Common myeloid progenitor, CD34-positive (primary cell): Measurements from ENCODE around the gene SMAD7.
A peak's percentile ranks its signal among the peaks of the same experiment; 100 is the strongest.

ENCODE experiments used
- CTCF ChIA-PET: fragments of 350-600 bp; sonication (Branson Sonifier 250); formaldehyde crosslinking; loops from one replicate; lab custom pipeline; 2021; ENCODE audit warnings: antibody characterized with exemption; lab: Charles Lee
- POLR2A ChIA-PET: fragments of 350-600 bp; sonication (Branson Sonifier 250); formaldehyde crosslinking; loops from one replicate; lab custom pipeline; 2021; ENCODE audit warnings: antibody characterized with exemption; lab: Charles Lee
- DNase-seq, 3 donors: peaks; one replicate each; pipeline versions ENCODE4 v3.0.0 to v3.0.0-alpha.2; 2013
- H3K27ac ChIP-seq, 2 experiments: 1 replicate in 1 of 2; 2 replicates in 1 of 2; pipeline ENCODE4 v1.7.0; 2013; ENCODE audit warnings: inconsistent platforms in 2 of 2, low read length in 2 of 2, mild to moderate bottlenecking in 2 of 2, low read depth in 1 of 2, moderate library complexity in 1 of 2; ENCODE audit not compliant: severe bottlenecking in 2 of 2, insufficient read depth in 1 of 2, poor library complexity in 1 of 2
- H3K27me3 ChIP-seq, 5 experiments: replicated peaks in 2 of 5; 1 replicate in 3 of 5; 2 replicates in 2 of 5; pipeline versions ENCODE4 v1.6.1 to v1.7.0; 2013; ENCODE audit warnings: low read length in 4 of 5, mild to moderate bottlenecking in 2 of 5, moderate library complexity in 2 of 5, inconsistent platforms in 1 of 5; ENCODE audit not compliant: insufficient read depth in 5 of 5, control insufficient read depth in 4 of 5
- H3K36me3 ChIP-seq, 4 experiments: 1 replicate in 2 of 4; 2 replicates in 2 of 4; pipeline versions ENCODE4 v1.6.1 to v1.7.0; 2013; ENCODE audit warnings: low read length in 3 of 4, control low read depth in 1 of 4, mild to moderate bottlenecking in 1 of 4; ENCODE audit not compliant: control insufficient read depth in 4 of 4, insufficient read depth in 4 of 4
- H3K4me1 ChIP-seq, 4 experiments: 1 replicate in 3 of 4; 2 replicates in 1 of 4; pipeline versions ENCODE4 v1.6.1 to v1.7.1; 2013; ENCODE audit warnings: low read length in 3 of 4, mild to moderate bottlenecking in 3 of 4, control low read depth in 1 of 4, inconsistent platforms in 1 of 4, moderate library complexity in 1 of 4; ENCODE audit not compliant: control insufficient read depth in 4 of 4, insufficient read depth in 4 of 4; ENCODE audit errors: control extremely low read depth in 1 of 4
- H3K4me3 ChIP-seq, 7 experiments: 1 replicate in 4 of 7; 2 replicates in 3 of 7; pipeline versions ENCODE4 v1.5.1 to v1.7.0; 2013; ENCODE audit warnings: mild to moderate bottlenecking in 7 of 7, low read length in 6 of 7, moderate library complexity in 6 of 7, inconsistent platforms in 2 of 7, low read depth in 2 of 7, control low read depth in 1 of 7; ENCODE audit not compliant: insufficient read depth in 4 of 7, control insufficient read depth in 1 of 7; ENCODE audit errors: extremely low read depth in 1 of 7
- H3K9me3 ChIP-seq, 5 experiments: 1 replicate in 4 of 5; 2 replicates in 1 of 5; pipeline versions ENCODE4 v1.6.1 to v1.7.1; 2013; ENCODE audit warnings: low read length in 4 of 5, mild to moderate bottlenecking in 2 of 5, inconsistent platforms in 1 of 5, low read depth in 1 of 5, moderate library complexity in 1 of 5; ENCODE audit not compliant: control insufficient read depth in 4 of 5, insufficient read depth in 2 of 5; ENCODE audit errors: control extremely low read depth in 1 of 5
- WGBS: methylation state at CpG from one replicate; pipeline ENCODE4 v1.1.5; 2013; ENCODE audit not compliant: insufficient coverage; 5-methylcytosine and 5-hydroxymethylcytosine counted together

The SMAD7 gene

DNA sequence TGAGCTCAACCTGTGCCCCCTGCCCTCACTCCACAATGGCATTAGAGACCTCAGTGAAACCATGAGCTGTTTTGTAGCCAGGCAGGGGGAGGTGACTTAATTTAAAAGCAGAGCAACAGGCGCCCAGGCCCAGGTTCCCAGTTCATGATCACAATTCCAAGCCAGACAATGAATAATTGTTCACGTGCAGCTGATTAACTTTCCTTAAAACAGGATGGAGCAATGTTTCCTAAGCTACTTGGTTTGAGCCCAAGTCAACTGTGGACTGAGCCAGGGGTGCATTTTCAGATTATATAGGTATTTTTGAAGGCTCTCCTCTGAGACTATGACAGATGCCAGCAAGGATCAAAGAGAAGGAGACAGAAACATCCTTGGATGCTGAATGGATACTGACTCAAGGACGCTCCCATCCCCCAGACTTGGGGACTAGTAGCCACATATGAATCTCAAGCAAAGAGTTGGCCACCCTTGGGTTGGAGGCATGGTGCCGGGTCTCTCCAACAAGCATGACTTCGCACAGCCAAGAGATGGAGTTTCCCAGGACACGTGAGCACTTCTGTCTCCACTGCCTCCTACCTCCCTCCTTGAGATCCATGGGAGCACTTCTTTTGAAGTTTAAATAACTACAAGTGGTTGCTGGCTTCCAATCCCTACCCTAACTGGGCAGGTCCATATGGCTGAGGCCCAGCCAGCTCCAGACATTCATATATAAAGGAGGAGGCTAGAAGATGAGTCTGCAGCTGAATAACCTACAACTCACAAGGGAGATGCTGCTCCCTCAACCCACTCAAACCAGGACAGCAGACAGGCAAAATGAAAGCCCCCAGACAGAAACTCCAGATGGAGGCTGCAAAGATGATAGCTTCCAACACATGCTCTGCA lies 12.7 kb downstream of the SMAD7 start:
- Histone ChIP-seq H3K27me3 (peaks cover 0 to 20% (median 2%) of the 10 kb centered on the region in 5 experiments), H3K9me3 (no peaks in the 10 kb centered on the region), H3K4me3 (no peak overlapping the region), H3K4me1 (peaks cover 16 to 59% (median 53%) of the 10 kb centered on the region in 4 experiments), H3K36me3 (peaks cover 0 to 10% (median 0%) of the 10 kb centered on the region in 4 experiments), H3K27ac (no peak overlapping the region)
- WGBS, result 99% methylated on average over 5 of the region's 6 CpGs
- CTCF ChIA-PET, result interaction anchor here (0.6 to 1.8 kb wide), 6 partner anchors 9 to 262 kb away, joined by 3 to 11 read pairs (median 4); no protein-coding TSS in a partner anchor
- no peak for DNase-seq
- POLR2A ChIA-PET, result interaction anchor here (0.6 to 2.7 kb wide), 4 partner anchors 10 to 85 kb away, joined by 3 to 10 read pairs (median 7); no protein-coding TSS in a partner anchor

DNA sequence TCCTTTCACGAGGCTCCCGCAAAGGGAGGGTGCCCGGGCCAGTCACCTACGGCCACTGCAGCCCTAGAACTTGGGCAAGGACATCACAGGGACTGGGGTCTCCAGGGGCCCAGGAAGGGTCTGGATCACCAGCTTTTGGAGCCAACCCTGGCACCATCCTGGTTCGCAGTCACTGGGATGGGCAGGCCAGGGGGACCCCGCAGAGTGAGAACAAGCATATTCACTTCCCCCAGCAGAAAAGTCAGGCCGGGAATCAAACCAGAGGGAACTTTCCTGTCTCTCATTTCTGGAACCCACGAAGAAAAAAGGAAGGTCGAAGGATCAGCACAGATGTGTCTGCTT lies 15.4 kb downstream of the SMAD7 start:
- Histone ChIP-seq H3K4me3 (peak overlapping the region in 1 of 7 experiments; percentile 46), H3K27me3 (peaks cover 0 to 8% (median 0%) of the 10 kb centered on the region in 5 experiments), H3K9me3 (no peaks in the 10 kb centered on the region), H3K4me1 (peaks cover 17 to 64% (median 55%) of the 10 kb centered on the region in 4 experiments), H3K27ac (no peak overlapping the region), H3K36me3 (no peaks in the 10 kb centered on the region)
- CTCF ChIA-PET, result no interaction called here
- POLR2A ChIA-PET, result interaction anchor here (2.9 kb wide), 1 partner anchor 11 kb away, joined by 12 read pairs; no protein-coding TSS in a partner anchor
- no peak for DNase-seq
- WGBS, result 89% methylated on average over 8 of the region's 9 CpGs

DNA sequence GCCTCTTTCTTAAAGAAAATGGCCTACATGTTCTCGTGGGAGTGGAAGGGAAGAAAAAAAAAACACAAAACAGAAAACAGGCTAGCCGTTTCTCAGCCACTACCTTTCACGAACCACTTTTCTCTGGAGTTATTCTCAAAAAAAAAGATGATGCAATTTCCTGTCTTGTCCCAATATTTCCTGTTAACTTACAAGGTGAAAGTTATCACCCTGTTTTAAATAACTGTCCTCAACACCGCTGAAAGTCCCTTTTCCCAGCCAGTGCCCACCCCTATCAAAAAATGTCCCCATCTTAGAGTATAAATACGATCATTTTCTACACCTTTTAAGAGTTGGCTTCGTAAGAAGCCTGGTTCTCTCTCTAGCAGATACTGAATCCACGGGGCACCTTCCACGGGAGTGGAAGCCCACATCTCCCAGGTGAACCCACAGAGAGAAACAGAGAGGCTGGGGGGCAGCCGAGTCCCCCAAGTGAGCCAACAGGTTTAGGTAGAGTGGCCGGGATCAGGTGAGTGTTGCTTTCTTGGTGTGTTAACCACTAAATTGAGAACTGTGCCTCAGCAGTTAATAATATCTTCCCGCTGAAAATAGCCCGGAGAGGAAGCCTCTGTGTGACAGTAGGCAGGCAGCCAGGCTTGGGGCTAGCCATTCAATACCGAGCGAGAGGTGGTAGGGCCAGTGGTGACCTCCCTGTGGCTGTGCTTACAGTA lies 15.9 kb downstream of the SMAD7 start:
- ChIA-PET POLR2A (interaction anchor here (0.6 to 2.9 kb wide), 5 partner anchors 11 to 296 kb away, joined by 3 to 12 read pairs (median 7); no protein-coding TSS in a partner anchor), CTCF (interaction anchor here (0.6 to 3.1 kb wide), 7 partner anchors 8 to 220 kb away, joined by 3 to 17 read pairs (median 3); no protein-coding TSS in a partner anchor)
- WGBS, result 34% methylated on average over 10 of the region's 14 CpGs
- Histone ChIP-seq H3K9me3 (no peaks in the 10 kb centered on the region), H3K27ac (no peak overlapping the region), H3K4me3 (peak overlapping the region in 4 of 7 experiments; percentile 14 to 46 (median 32)), H3K4me1 (peaks cover 17 to 64% (median 50%) of the 10 kb centered on the region in 4 experiments), H3K36me3 (no peaks in the 10 kb centered on the region), H3K27me3 (peaks cover 0 to 8% (median 0%) of the 10 kb centered on the region in 5 experiments)
- DNase-seq, result no peak

DNA sequence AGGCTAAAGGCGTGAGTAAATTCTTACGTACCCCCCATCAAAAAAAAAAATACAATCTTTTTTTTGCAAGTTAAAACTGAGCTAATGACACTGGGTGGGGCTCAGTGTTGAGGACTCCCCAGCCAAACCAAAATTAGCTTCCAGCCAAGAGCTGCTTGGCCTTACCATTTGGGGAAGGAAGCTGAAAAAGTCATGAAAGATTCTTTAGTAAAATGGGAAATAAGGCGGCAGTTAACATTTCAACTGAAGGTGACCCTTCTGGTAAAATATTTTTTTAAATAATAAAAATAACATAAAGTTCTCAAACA lies 16.4 kb downstream of the SMAD7 start:
- no CpG with 5 or more reads among the region's 3 CpGs for WGBS
- peaks cover 0 to 5% (median 0%) of the 10 kb centered on the region in 5 experiments for H3K27me3 ChIP-seq
- H3K27ac ChIP-seq, result no peak overlapping the region
- peak in 2 of 3 donors; percentile 44 to 62 for DNase-seq
- no peaks in the 10 kb centered on the region for H3K9me3 ChIP-seq
- no peaks in the 10 kb centered on the region for H3K36me3 ChIP-seq
- peak overlapping the region in 2 of 7 experiments; percentile 14 to 23 for H3K4me3 ChIP-seq
- peaks cover 17 to 64% (median 48%) of the 10 kb centered on the region in 4 experiments for H3K4me1 ChIP-seq
- CTCF ChIA-PET, result interaction anchor here (0.6 to 3.1 kb wide), 7 partner anchors 9 to 219 kb away, joined by 3 to 17 read pairs (median 3); no protein-coding TSS in a partner anchor
- POLR2A ChIA-PET, result interaction anchor here (0.6 to 2.9 kb wide), 5 partner anchors 10 to 296 kb away, joined by 3 to 12 read pairs (median 7); no protein-coding TSS in a partner anchor

DNA sequence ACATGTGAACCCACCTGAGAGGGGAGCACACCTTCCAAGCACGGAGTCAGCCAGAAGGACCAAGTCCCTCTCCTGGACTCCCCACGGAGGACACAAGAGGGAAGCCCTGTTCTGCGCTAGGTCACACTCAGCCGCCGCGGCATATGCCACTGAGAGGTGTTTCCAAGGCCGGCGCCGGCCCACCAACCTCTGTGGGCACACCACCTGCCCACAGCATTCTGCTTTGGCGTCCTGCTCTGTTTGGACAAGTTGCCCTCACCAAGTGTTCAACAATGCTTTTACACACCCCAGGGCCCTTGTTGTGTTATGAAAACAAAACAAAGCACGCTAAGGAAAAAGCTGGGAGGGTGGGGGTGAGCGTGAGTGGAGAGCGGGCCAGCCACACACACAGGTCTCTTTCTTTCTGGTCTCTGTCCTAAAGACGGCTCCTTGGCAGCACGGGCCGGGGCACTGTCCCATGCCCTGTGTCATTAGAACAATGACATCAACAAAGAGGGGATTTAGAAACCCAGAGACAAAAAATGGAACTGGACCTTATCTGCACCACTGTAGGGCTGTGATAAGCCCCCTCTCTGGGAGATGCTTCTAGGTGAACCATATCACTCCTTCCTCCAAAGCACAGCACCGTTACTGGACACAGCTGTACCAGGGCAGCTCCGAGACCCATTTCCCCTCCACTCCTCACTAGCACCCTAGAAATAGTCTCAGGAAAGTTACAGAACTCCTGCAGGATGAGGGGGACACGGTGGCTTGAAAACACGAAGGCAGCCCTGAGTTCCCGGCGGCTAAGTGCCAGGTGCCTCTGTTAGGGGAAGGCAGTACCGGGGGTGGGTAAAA lies 17.0 kb downstream of the SMAD7 start:
- no peaks in the 10 kb centered on the region for H3K9me3 ChIP-seq
- ChIA-PET CTCF (interaction anchor here (0.6 to 3.1 kb wide), 12 partner anchors 9 to 219 kb away, joined by 3 to 17 read pairs (median 4); no protein-coding TSS in a partner anchor), POLR2A (interaction anchor here (0.6 to 2.9 kb wide), 6 partner anchors 10 to 297 kb away, joined by 4 to 12 read pairs (median 6); no protein-coding TSS in a partner anchor)
- no peak overlapping the region for H3K27ac ChIP-seq
- peak overlapping the region in 1 of 7 experiments; percentile 21 for H3K4me3 ChIP-seq
- WGBS, result 96% methylated on average over 15 of the region's 23 CpGs
- DNase-seq, result peak in 2 of 3 donors; percentile 13 to 30
- no peaks in the 10 kb centered on the region for H3K36me3 ChIP-seq
- H3K4me1 ChIP-seq, result peaks cover 17 to 65% (median 51%) of the 10 kb centered on the region in 4 experiments
- H3K27me3 ChIP-seq, result peaks cover 0 to 3% (median 0%) of the 10 kb centered on the region in 5 experiments
